NCI-H1105 (cell line): ENCODE results near the gene ATP8B2.

Experiments
- DNase-seq: peaks from one replicate; lab custom pipeline; 2025; lab: John Stamatoyannopoulos, UW

The ATP8B2 gene

GRCh38 chr1:154398141-154398540 lies 72.8 kb downstream of the ATP8B2 start:
- no peak for DNase-seq

GRCh38 chr1:154398678-154399077 lies 73.4 kb downstream of the ATP8B2 start:
- DNase-seq = no peak

- DNase-seq = no peak
These were observed 75.1 kb downstream of the ATP8B2 start for GRCh38 chr1:154400381-154400801.
